GM18526 (cell line): ENCODE data around the gene ST8SIA5.

Experiments
- POLR2A ChIP-seq: IDR thresholded peaks from 3 replicates; pipeline ENCODE4 v1.6.1; 2011; ENCODE audit not compliant: insufficient read length; ENCODE audit errors: extremely low read depth

ST8SIA5 gene

DNA sequence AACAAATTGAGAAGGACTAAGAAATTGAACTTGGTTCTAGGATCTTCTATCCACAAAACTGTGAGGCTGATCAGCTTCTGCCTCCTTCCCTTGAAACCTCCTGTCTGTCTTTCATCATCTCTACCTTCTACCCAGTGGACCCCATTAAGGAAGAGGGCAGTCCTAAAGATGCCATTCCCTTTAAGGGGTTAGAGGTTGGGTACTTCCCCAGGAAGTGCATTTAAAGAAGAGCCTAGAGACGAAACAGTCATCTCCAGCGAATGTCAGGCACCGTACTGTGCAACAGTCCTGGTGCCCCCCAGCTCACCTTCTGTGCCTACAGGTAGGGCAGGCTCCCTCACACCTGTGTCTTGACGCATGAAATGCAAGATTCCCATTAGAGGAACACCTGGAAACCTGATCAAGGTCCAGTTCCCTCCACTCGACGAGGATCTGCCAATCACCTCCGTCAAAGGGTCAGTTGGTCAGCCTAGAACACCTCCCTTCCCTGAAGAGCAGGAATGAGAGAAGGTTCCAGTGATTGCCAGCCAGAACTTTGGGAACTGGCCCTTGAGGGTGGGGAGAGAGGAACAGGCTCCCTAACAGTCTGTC lies 120.7 kb downstream of the ST8SIA5 start:
- no peak for TF ChIP-seq POLR2A

DNA sequence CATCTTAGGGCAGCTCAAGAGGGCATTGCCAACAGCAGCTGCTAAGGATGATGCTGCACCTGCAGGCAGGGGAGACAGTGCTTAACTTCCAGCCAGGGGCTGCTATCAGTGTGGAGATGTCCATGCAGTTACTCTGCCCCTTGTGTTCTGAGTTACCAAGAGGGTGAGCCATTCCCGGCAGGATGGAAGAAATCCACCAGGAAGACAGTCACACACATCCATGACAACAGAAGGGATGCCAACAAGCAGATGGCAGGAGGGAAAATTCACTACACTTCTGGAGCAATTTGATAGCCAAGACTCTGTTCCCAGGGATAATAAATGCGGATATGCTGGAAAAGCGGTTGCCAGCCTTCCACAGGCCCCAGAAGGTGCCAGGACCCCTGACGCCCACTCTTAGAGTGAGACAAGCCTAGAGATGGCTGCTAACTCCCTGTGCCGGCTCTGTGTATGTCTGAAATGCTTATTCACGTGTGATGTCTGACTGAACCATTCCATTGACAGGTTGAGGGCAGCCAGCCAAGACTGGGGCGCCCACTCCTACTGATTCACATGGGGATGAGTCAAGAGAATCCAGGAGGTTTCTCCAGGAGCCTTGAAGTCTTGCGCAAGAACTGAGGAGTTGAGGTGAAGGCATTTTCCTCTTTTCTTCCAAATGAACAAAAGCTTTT lies 124.3 kb downstream of the ST8SIA5 start:
- TF ChIP-seq POLR2A: no peak

DNA sequence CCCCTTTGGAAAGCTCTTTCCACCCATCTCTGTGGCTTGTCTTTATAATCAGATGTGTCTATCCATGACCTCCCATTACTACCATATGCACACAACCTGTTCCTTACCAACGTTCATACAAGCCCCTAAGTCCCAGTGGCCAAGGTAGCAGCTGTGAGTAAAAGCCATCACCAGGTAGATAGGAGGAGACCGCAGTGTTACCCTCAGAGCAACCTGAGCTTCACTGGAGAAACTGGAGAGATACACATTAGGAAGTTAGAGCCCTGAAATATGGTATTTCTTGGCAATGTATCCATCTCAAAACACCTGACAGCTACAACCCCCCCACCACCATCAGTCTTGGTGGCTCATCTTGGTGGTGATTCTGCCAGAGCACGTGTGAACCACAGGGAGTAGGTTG lies 125.9 kb downstream of the ST8SIA5 start:
- TF ChIP-seq POLR2A: no peak

DNA sequence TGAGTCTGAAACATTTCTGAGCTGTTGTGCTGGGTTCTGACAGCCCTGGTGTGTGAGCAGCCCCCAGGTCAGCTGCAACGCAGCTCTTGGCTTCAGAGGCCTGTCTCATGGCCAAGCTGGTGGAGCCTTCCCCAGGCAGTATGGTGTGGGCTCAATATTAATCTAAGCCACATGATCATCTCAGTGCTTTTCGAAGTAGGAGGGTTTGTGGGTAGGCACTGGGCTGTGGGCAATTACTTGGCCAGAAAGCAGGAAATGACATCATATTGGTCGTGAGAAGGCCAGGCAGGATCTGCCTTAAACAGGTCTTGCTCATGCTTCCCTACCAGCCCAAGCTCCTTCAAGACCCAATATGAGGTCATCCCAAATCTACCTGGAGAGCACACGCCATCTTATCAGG lies 126.7 kb downstream of the ST8SIA5 start:
- TF ChIP-seq POLR2A: no peak

DNA sequence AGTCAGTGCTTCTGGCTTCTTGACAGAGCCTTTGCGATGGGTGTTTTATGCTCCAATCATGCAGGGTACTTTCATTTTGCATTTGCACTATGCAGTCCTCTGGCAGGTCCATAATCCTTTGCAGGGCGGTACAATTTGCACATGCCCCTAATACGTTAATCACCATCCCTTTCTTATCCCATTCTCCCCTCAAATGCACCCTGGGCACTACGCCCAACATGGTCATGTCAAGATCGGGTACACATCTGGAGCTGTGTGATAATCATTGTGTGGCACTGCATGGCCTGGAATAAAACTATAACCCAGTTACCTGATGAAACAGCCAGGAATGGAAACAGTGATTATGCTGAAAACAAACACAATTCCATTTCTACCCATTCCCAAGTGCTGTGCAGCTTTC lies 127.5 kb downstream of the ST8SIA5 start:
- TF ChIP-seq POLR2A: no peak

DNA sequence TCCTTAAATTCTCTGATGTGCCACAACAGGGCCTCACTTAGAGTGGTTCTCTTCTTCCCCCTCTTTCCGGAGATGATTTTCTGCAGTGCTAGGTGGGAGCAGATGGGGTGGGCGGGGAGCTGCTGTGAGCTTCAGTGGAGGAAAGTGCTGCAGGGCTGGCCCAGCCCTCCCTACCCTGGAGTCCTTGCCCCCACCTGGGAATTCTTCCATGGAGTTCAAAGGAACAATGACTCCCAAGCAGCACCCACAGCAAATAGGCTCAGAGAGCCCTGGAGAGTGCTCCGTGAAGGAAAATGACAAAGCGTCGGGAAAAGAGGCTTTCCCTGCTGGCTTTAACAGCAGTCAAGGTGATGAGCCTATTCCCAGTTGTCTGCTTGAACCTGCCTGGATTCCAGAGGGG lies 128.6 kb downstream of the ST8SIA5 start:
- no peak for TF ChIP-seq POLR2A

DNA sequence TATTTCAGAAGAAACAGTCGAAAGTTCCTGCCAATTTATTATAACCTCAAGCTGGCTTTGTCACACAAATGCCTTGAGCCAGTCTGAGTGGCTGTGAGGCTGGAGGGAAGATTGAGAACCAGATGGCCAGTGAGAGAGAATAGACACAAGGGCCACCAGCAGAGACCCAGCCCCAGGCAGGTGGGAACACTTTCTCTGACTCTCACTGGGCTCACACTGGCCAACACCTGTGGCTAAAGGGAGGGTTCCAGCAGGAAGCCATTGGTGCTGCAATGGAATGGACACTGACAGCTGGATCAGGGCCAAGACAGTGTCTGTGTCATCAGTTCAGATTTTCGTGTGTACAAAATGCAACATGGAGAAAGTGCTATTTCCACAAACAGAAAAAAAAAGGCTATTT lies 129.7 kb downstream of the ST8SIA5 start:
- TF ChIP-seq POLR2A: no peak

DNA sequence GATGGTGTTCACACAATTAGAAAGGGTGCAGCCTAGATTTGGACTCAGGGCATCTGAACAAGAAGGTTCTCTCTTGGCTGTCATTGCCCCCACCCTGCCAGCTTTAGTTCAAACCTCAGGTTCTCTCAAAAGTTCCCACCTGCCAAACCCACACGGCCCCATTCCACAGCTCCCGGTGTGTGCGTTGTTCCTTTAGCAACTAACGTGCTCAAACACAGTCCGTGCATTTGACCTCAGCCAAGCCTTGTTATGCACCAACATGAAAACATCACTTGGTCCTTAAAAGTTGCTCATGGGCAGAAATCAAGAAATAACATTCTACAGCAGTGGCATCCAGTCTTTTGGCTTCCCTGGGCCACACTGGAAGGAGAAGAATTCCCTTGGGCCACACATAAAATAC lies 131.8 kb downstream of the ST8SIA5 start:
- no peak for TF ChIP-seq POLR2A

DNA sequence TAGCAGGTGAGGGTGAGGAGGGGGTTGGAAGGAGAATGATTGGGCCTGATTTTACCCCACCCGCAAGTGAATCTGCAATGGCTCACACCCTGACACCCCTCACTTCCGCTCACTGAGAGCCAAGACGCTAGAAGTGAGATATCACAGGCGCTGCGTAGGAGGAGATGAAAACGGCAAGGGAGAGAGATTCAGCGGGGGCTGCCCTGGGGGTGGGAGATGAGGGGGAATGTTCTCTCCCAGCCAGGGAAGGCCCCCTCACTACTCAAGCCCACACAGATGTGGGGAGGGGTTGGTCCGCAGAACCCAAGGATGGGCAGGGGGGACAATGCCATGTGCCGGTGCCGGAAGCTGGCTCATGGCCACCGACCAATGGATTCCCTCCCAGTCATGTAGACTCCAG lies 132.7 kb downstream of the ST8SIA5 start:
- TF ChIP-seq POLR2A: no peak

DNA sequence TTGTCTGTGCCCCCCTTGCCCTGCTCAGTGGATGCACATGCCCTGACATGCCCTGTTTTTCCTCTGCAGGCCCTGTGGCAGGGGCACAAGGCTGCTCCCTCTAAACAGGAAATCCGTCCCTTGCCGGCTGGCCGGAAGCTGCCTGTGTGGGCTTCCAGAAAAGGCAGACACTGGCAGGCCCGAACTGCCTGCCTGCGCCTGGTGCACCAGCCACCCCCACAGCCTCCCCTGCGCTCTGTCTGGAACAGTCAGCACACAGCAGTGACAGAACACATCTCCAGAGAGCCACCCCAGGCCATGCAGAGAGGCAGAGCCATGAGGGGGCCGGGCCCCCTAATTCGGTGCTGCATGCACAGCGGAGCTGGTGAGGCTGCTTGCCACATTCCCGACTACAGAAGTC lies 133.3 kb downstream of the ST8SIA5 start:
- TF ChIP-seq POLR2A: no peak

DNA sequence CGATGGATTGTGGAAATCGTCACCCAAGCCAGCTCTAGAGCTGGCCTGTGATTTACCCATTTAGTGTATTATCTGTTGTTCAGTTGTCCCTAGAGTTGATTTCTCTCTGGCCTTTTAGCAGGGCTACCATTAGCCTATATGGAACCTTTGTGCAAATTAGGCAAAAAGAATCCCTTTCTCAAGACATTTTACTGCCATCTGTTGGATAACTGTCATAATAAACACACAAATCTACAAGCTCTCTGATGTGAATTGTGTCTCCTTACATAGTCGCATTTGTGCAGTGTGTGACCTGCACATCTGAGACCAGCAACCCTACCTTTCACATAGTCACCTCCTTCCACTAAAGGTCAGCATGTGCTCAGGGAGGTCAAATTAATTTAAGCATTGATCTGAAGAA lies 133.9 kb downstream of the ST8SIA5 start:
- TF ChIP-seq POLR2A: no peak

DNA sequence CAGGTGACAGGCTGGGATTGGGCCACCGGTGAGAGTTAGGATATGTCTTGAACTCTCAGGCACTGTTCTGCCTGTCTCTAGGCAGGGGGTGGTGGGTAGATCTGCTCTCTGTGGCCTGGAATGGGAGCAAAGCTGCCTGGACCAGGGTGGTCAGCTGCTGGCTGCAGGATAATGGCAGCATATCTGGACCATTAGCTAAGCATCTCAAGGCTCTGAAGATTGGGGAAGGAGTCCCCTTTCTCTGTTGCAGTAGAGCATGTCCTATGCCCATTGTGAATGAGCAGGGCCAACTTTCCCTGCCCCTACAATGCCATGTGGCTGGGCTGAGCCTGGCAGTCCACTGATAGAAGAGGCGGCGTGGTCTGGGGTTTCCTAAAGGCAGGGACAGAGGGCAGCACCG lies 134.4 kb downstream of the ST8SIA5 start:
- TF ChIP-seq POLR2A: no peak

DNA sequence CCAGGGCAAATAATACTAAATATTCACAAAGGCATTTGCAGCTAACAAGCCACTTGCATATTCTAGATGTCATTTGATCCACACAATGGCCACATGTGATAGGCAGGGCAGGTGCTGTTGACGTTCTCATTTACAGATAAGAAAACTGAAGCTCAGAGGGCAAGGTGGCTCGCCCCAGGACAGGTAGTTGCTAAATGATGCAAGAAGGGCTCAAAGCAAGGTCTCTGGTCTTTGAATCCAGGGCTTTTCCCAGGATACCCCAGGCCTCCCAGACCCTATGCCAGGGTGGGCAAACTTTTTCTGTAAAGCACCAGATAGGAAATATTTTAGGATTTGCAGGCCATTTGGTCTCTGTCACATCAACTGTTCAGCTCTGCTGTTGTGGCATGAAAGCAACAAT lies 135.0 kb downstream of the ST8SIA5 start:
- TF ChIP-seq POLR2A: no peak

DNA sequence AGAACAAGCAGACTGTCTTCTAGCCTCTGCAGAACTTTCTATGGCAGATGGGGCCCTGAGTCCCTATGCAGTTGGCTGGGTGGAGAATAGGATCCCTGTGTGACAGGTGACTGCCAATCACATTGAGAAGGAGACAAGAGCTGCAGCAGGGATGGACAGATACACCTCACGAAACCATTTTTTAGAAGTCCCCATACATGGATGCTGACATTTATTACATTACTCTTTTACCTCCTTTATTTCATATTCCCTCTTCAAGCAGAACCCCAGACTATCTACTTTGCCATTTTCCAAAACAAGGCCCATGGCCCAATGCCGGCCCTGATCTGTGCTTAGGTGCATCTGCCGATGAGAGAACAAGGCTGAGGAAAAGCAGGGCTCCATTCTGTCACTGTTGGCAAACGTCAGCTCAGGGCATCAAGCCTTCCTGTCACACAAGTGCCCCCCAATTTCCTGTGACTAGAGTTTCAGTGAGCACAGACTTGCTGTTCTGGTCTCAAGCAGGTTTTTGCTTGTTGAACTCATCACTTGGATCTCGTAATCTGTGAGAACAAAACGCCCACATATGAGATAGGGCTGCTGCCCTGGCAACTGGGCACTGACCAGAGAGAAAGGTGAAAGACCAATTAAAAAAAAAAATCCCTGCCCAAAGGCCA lies 135.6 kb downstream of the ST8SIA5 start:
- no peak for TF ChIP-seq POLR2A

DNA sequence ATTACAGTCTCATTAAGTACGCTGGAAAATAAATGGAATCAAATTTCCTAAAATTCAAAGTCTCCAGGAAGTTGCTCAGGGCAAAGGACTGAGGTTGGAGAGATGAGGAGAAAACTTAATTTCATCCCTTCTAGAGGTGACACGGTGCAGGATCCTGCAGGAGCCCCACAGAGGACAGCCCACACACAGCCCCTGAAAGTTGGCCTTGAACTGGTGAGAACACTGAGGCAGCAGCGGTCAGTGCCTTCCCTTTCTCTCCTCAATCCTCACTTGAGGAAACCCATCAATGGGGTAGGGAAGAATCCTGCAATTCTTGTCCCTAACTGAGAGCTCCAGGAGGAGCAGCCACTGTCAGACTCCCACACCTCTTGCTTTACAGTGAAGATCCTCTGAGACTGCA lies 137.3 kb downstream of the ST8SIA5 start:
- TF ChIP-seq POLR2A: no peak
